HG02870 (cell line): ENCODE measurements around the gene RUFY3.
A peak's percentile ranks its signal among the peaks of the same experiment; 100 is the strongest.
"Not testable (repeated sequence)": the region's sequence is repeated elsewhere in the genome, so short reads cannot be mapped to it uniquely, and the experiment has no call there.

ENCODE experiments used
- ATAC-seq: cut with Tn5 transposase; IDR thresholded peaks from one replicate; pipeline ENCODE4 v1.9.1; 2021; ENCODE audit warnings: mild to moderate bottlenecking, moderate library complexity; ENCODE audit not compliant: unreplicated experiment

The RUFY3 gene, protein sequence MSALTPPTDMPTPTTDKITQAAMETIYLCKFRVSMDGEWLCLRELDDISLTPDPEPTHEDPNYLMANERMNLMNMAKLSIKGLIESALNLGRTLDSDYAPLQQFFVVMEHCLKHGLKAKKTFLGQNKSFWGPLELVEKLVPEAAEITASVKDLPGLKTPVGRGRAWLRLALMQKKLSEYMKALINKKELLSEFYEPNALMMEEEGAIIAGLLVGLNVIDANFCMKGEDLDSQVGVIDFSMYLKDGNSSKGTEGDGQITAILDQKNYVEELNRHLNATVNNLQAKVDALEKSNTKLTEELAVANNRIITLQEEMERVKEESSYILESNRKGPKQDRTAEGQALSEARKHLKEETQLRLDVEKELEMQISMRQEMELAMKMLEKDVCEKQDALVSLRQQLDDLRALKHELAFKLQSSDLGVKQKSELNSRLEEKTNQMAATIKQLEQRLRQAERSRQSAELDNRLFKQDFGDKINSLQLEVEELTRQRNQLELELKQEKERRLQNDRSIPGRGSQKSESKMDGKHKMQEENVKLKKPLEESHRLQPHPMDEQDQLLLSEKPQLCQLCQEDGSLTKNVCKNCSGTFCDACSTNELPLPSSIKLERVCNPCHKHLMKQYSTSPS

GRCh38 chr4:70721747-70722146 lies at the start of gene RUFY3:
Gene RUFY3, plus strand, starts transcription at chr4:70721964. Its CDS starts 610 bp downstream, at chr4:70722574.
- ATAC-seq, result no peak

GRCh38 chr4:70674191-70674590 lies 47.6 kb upstream of the RUFY3 start:
- ATAC-seq, result no peak

DNA sequence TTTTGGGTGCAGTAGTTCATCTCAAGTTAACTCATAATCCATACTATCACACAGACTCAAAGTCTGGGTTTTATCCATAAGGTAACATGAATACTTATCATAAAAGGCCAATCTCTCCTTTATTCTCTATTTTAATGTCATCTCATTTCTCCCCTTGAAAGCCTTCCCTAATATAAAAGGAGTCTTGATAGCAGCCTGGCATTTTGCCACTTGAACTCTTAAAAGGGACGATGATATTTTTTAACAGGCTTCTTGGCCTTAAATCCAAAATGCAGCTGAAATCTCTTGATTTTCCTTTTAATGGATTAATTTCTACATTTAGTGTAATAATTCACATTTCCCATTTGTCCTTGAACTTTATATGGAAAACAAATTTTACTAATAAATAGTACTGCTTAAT lies 47.0 kb upstream of the RUFY3 start:
- ATAC-seq, result no peak

DNA sequence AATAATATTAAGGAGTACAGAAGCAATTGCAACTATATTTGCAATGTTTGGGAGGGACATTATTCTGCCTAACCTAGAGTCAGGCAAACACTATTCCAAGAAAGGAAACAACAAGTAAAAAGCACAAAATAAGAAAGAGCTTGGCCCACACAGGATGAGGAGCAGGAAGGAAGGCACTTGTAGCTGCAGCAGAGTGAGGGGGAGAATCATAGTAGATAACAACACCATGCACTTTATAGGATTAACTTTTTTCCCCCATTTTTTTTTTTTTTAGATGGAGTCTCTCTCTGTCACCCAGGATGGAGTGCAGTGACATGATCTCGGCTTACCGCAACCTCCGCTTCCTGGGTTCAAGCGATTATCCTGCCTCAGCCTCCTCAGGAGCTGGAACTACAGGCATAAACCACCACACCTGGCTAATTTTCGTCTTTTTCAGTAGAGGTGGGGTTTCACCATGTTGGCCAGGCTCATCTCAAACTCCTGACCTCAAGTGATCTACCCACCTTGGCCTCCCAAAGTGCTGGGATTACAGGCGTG lies 45.1 kb upstream of the RUFY3 start:
- no peak for ATAC-seq

GRCh38 chr4:70678383-70678999 lies 43.3 kb upstream of the RUFY3 start:
- peak; percentile 89 for ATAC-seq

DNA sequence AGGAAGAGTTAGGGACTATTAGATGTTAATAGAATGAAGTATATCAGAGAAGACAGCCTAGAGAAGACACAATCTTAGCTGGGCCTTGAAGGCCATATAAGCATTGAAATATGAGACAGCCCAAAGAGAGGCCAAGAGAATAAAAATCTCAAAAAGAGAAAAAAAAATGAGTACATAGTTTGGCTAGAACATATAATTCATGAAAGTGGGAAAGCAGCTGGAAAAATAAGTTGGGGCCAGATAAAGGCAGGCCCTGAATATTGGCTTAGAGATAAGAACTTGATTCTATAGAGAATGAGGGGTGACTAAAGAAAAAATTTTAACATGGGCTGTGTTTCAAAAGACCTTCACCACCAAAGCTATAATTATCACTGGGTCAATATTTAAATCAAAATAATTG lies 40.8 kb upstream of the RUFY3 start:
- ATAC-seq, result no peak

DNA sequence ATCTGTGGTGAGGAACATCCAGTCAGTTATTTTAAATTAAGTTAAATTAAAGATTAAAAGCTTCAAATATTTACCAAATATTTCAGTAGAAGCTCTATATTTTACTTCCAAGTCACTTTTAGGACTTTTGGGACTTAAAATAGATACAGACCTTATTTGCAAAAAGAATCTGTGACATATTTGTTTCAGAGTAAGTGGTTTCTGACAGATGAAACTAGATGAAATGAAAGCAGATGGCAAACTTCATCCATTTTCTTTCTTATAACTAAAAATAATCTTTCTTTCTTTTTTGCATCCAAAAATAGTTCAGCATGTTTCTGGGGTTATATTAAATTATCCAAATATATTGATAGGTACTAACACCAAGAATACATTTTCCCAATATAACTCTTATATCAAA lies 40.1 kb upstream of the RUFY3 start:
- no peak for ATAC-seq

GRCh38 chr4:70682142-70682541 lies 39.6 kb upstream of the RUFY3 start:
- ATAC-seq, result not testable (repeated sequence)

GRCh38 chr4:70687392-70687791 lies 34.4 kb upstream of the RUFY3 start:
- no peak for ATAC-seq

DNA sequence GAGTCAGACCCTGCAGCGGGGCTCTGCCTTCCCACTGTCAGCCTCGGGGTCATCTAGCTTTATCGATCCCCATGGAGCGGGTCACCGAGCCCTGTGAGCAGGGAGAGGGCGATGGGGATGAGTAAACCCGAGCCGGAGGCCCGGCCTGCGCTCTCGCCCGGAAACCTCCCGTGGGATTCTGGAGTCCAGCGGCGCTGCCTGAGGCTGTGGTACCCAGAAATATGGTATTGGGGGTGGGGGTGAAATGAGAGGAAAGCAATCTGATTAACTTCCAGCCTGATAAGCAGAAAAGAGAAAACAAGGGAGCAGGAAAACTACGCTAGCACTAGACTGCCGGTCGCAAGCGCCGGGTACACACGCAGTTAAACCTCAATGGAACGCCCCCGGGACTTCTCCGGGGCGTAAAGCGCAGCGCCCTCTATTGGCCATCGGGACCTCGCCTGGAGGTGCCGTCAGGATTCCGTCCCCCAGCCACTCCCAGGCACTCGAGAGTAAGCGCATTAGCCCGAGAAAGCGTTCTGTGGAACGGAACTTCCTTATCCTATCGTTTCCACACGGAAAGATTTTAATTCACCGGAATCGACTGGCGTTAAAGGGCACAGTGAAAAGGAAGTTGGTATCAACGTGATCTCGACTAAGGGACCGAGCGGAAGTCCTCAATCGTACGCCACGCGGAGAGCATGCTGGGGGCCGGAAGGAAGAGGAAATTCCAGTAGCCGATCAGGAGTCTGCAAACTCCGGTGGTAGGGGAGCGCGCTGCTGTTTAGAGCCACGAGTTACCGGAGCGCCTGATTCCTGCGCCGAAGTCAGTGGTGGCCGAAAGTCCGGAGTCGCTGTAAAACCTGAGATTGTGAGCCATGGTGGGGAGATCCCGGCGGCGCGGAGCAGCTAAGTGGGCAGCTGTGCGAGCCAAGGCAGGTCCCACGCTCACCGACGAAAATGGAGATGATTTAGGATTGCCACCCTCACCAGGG lies 33.7 kb upstream of the RUFY3 start, which contains the start of gene UTP3:
Gene UTP3, plus strand, starts transcription at position 712 of the 974 bp plus-strand sequence. Its CDS starts 146 bp downstream, at position 858.
- ATAC-seq, result peak; percentile 92

GRCh38 chr4:70688795-70689231 lies 33.0 kb upstream of the RUFY3 start:
- no peak for ATAC-seq

DNA sequence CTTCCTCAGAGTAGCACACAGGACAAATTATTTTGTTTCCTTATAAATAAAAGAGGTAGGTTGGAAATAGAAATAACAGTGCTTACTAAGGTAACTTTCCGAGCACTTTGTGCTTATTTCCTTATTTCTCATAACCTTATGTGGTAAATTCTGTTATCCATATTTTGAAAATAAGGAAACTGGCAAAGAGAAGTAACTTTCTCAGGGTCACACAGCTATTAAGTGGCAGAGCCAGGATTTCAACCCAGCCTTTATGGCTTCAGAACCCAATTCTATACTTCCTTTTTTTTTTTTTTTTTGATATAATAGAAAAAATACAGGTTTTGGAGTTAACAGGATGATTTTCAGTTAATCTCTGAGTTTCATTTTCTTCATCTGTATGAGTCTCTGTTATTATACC lies 30.1 kb upstream of the RUFY3 start:
- ATAC-seq, result no peak

GRCh38 chr4:70694633-70695032 lies 27.1 kb upstream of the RUFY3 start:
- ATAC-seq, result not testable (repeated sequence)

- ATAC-seq, result not testable (repeated sequence)
Observed at GRCh38 chr4:70698435-70698834, 23.3 kb upstream of the RUFY3 start.

DNA sequence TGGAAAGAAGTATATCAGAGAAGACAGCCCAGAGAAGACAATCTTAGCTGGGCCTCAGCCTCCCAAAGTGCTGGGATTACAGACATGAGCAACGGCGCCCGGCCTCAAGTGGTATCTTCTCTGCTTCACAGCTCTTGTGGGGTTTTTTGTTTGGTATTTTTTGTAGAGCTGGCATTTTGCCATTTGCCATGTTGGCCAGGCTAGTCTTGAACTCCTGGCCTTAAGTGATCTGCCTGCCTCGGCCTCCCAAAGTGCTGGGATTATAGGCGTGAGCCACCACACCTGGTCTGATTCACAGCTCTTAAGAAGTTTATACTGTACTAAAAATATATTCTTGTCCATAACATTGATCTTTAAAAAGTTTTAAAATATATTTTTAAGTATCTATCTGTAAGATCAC lies 21.1 kb upstream of the RUFY3 start:
- ATAC-seq, result no peak

GRCh38 chr4:70701271-70701670 lies 20.5 kb upstream of the RUFY3 start:
- no peak for ATAC-seq

DNA sequence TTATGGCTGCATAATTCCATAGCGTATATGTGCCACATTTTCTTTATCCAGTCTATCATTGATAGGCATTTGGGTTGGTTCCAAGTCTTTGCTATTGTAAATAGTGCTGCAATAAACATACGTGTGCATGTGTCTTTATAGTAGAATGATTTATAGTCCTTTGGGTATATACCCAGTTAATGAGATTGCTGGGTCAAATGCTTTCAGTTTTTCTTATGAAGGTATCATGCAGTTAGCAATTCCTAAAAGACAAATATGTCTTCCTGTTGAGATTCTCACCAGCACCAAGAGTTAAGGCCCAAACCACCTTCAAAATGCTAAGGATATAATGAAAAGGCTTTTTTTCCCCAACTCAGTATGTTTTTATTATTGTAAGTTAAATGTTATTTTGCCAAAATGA lies 19.2 kb upstream of the RUFY3 start:
- ATAC-seq, result not testable (repeated sequence)

DNA sequence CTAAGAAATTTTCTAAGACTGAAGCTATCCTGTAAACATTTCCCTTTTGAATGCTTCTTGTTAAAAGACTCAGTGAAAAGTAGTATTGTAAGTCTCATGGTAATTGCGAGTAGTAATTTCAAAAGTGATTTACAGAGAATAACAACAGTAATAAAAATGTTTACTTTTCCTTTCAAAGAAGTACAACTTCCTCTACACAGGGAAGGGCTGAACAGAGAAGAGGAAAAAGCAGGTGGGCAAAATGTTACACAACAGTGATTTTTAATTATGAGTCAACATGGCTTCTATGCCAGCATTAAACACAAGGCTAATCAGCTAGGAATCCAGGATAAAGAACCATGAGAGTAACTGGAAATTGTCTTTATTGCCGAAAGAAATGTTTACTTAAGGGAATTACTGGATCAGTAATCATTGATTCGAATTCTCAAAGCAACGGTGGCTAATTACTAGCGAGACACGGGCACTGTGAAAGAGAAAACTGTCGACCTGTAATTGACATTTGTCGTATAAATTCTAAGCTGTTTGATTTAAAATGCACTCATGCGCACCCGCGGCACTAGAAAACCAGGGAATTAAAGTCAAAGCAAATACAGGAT lies 18.0 kb upstream of the RUFY3 start:
- no peak for ATAC-seq

GRCh38 chr4:70704215-70704930 lies 17.4 kb upstream of the RUFY3 start:
- ATAC-seq, result peak; percentile 55

GRCh38 chr4:70704931-70705182 lies 16.9 kb upstream of the RUFY3 start:
- peak; percentile 33 for ATAC-seq
